Testis (tissue), 2 donors: ENCODE measurements around the gene FBN1.

Source experiments
- CTCF ChIP-seq, 3 experiments: fragments of 450-650 bp in 2 of 3; fragments of 200-600 bp in 1 of 3; sonication (generic) in 1 of 3; IDR thresholded peaks; one replicate each; pipeline ENCODE4 v1.5.1; 2016 to 2019; ENCODE audit warnings: antibody characterized with exemption in 3 of 3, mild to moderate bottlenecking in 2 of 3, moderate library complexity in 1 of 3
- POLR2A ChIP-seq: fragments of 450-650 bp; IDR thresholded peaks from one replicate; pipeline ENCODE4 v1.6.1; 2017; ENCODE audit warnings: antibody characterized with exemption, mild to moderate bottlenecking, moderate library complexity

DNA sequence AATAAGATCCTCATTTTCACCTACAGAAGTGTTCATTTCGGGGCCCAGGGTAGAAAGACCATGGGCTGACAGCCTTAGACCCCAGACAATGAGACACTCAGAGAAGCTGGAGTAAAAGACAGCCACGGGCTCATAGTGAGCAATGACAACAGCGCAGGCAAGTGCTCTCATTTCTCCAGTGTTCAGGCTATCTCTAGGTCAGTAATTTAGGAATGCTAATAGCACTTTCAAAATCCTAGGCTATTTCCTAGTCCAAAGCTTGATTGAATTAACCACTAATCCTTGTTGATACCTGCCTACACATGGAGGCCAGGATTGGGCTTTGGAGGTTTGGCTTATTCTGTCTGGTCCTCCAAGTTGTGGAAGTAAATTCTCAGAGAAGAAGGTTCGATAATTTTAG lies 44.4 kb downstream of the FBN1 start:
- TF ChIP-seq CTCF (IDR thresholded peaks at IDR 0.05), result no peak
- no peak for TF ChIP-seq POLR2A
